ENCODE results near the gene NDUFB11.

NDUFB11 gene

DNA sequence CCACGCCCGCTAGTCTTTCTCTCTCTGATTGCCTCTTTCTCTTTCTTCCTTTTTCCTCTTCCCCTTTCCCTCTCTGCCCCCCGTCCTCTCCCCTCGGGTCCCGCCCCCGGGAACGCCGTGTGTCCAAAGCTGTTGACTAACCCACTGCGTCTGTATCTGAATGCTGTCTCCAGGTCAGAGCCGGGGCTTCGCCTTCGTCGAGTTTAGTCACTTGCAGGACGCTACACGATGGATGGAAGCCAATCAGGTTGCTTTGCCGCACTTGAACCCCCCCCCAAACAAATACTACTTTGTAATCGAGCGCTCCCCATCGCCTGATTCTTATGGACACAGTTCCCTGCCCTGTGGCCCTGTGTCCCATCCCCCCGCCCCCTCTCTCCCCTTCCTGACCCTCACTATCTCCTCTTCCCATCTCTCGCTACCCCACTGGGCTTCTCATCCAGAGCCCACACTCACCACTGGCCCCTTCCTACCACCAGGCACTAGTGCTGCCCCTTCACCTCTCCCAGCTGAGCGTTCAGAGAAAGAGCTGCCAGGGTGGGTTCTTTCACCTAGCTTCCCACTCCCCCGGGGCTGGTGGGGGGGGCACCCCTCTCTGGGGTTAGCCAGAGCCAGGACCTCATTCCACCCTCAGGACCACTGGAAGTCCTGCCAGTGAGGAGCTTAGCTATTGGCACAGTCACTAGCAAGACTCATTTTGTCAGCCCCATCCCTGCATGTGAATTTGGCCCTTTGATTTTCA is 30.5 kb upstream of the NDUFB11 start:
- no peak for DNase-seq (ENCODE audit: low read depth)

DNA sequence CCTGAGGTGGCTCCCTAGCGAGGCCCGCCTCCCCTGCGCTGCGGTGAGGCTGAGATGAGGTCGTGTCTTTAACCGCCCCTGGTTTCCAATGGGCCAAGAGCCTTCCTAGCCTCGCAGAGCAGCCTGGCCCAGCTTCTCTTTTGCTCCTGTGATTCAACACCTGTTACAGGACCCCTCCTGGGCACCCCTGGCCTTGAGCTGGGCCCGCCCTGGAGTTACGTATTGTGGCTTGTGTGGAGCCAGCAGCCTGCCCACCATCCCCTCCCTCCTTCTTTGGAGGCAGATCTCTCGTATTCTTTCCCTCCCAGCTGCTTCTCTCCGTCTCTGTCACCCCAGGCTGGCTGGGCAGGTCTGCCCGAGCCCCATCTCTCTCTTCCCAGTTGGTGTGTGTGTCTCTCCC is 29.9 kb upstream of the NDUFB11 start:
- no peak for DNase-seq (ENCODE audit: low read depth)

DNA sequence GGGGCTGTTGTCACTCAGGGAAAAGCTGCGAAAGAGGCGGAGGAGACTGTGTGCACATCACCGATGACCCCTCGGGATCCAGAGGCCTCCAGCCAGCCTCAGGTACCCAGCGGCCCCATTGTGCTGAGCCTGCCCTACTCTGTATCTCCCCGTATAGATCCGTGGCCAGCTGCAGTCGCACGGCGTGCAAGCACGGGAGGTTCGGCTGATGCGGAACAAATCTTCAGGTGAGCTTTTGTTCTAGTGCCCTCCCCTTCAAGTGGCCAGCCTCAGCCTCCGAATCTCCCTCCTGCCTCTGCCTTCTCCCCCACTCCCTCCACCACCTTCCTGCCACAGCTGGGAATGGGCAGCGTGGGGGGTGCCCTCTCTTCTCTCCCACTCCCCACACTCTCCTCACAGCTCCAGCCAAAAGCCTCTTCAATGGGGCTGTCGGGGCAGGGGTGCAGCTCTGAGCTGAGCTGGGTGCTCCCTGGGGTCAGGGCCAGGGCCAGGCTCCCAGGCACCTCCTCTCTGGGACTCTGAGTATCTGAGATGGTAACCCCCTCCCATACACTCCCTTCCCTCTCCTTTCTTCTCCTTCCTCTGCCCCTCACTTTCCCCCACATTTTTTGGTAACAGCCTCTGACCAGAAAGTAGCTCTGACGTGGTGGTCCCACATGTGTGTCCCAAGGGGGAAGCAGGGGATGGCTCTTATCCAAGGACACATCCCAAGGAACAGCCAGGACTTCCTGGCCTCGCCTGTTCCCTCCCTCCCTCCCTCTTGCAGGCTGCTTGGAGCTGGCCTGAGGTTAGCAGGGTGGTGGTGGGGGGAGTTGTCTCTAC is 28.7 kb upstream of the NDUFB11 start:
- no peak for DNase-seq (ENCODE audit: low read depth)

DNA sequence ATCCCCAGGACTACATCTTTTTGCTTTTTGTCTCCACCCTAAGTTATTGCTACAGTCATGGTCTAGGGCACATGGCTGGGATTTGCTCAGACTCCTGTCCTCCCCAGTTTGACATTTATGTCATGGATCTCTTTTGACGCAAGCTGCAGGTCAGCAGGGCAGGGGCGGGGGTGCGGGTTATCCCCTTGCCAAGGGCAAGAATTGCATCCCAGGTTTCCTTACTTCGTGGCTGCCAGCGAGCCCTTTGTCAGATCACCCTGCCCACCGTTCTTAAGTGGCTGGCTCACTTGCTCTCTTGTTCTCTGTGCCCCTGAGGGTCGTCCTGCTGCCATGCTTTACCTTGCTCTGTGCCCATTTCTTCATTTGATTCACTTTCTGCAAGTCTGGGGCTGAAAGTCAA is 28.0 kb upstream of the NDUFB11 start:
- DNase-seq (ENCODE audit: low read depth): no peak

DNA sequence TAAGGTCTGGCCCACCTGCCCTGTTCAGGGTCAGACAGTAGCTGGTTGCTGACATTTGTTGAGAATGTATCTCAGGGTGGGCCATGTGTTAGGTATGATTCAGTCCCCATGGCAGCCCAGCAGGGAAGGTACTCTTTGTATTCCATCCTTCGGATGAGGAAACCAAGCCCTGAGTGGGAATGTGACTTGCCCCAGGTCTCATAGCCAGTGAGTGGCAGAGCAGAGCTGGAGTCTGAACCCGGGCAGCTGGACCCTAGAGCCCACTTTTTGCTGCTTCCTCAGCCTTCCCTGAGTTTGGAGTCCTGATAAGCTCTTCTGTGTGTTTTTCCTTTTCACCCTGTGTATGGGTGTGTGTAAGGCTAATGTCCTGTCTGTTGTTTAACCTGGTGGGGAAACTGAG is 27.5 kb upstream of the NDUFB11 start:
- DNase-seq (ENCODE audit: low read depth): no peak

DNA sequence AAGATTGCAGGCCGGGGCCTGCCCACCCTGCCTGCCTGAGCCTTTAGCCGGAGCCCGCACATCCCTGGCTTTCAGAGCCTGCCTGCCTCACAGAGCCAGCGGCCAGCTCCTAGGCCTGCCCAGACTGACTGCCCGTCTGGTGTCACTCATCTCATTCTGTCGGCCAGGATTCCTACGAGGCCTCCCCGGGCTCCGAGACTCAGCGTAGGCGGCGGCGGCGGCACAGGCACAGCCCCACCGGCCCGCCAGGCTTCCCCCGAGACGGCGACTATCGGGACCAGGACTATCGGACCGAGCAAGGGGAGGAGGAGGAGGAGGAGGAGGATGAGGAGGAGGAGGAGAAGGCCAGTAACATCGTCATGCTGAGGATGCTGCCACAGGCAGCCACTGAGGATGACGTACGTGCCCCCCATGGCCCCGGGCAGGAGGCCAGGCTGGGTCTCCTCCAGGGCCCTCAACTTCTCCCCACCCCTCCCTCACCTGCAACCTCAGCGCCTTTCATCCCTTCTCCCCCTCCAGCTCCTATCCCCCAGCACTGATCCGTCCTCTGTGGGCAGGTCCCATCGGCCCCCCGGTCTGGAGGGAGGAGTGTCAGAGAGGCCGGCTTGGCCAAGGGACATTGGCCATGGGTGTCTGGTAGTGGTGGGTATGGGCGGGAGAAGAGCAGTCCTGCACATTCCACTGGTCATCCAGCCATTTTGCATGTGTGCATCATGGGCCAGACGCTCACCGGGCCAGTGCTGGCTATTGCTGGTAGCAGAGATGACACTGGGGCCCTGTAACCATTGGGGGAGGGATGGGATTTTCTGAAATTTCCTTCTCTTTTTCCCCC is 26.6 kb upstream of the NDUFB11 start:
- DNase-seq (ENCODE audit: low read depth): no peak

DNA sequence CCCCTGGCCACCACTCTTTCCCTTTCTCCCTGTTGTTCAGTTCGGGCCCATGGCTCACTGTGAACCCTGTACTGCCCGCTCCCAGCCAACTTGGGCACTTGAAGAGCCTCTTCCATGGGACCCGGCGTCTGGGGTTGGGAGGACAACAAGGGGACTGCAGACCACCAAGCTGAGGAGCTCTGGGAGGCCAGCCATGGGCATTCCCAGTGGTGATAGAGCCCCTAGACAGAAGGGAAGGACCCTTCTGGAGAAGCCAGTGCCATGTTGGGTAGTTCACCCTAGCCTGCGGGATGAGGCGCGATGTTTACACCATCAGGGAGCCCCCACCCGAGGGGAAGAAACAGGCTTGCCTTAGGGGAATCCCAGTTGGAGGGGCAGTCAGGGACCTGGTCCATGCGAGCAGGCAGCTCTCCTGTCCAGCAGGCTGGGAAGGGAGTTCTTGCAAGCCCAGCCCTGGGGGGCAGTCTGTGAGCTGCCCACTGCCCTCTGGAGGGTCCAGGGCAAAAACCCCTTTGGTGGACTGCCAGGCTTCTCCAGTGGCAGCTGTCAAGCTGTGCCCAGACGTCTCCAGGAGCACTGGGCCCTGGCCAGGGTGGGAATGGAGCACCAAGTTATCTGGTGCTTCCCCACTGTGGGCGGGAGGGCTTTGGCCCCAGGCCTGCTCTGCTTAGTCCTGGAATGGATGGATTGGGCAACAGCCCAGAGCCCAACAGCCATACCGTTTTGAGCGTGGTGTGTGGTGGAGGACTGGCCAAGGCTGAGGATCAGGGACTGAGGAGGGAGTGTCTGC is 25.4 kb upstream of the NDUFB11 start:
- no peak for DNase-seq (ENCODE audit: low read depth)

DNA sequence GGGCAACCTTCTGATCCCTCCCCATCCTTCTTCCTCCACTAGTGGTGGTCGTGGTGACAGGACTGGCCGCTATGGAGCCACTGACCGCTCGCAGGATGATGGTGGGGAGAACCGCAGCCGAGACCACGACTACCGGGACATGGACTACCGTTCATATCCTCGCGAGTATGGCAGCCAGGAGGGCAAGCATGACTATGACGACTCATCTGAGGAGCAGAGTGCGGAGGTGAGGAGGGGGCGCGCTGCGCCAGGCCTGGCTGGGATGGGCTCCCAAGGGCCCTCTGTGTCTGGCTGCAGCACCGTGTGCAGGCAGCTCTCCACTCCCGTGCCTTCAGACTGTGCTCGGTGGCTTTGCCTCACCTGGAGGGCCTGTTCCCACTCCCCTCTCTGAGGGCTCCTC is 24.8 kb upstream of the NDUFB11 start:
- DNase-seq (ENCODE audit: low read depth): no peak

DNA sequence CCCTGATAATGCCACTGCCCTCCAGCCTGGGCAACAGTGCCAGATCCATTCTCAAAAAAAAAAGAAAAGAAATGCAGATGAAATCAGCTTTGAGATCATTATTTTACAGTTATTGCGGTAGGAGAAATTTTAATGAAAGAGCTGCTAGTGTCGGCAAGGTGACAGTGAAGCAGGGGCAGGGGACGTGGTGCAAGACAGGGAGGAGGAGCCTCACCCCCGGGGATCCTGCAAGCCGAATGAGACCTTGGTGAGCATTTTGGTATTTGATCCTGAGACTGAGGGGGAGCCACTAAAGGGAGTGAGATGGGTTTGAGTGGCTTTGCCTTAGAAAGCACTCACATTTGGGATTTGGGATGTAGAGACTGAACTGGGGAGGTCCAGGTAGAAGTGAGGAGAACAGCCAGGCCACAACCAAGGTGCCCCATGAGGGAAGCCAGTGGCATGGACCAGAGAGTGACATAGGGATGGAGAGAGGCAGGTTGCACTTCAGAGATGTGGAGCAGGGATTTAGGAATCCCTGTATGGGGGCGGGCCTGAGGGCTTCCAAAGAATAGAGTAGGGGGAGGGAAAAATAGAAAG is 24.1 kb upstream of the NDUFB11 start:
- DNase-seq (ENCODE audit: low read depth): no peak

DNA sequence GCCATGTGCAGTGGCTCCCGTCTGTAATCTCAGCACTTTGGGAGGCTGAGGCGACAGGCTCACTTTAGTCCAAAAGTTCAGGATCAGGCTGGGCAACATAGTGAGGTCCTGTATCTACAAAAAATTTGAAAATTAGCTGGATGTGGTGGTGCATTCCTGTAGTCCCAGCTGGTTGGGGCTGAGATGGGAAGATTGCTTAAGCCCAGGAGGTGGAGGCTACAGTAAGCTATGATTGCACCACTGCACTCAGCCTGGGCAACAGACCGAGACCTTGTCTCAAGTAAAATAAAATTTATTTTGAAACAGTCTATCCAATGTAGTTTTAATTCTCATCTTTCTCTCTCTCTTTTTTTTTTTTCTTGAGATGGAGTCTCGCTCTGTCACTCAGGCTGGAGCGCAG is 21.6 kb upstream of the NDUFB11 start:
- DNase-seq (ENCODE audit: low read depth): no peak

DNA sequence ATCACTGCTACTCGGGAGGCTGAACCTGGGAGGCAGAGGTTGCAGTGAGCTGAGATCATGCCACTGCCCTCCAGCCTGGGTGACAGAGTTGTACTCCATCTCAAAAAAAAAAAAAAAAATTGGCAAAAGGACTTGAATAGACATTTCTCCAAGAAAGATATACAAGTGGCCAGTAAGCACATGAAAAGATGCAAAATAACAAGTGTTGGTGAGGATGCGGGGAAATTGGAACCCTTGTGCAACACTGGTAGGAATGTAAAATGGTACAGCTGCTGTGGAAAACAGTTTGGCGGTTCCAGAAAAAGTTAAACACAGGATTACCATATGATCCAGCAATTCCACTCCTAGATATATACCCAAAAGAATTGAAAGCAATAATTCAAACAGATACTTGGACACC is 19.9 kb upstream of the NDUFB11 start:
- no peak for DNase-seq (ENCODE audit: low read depth)

DNA sequence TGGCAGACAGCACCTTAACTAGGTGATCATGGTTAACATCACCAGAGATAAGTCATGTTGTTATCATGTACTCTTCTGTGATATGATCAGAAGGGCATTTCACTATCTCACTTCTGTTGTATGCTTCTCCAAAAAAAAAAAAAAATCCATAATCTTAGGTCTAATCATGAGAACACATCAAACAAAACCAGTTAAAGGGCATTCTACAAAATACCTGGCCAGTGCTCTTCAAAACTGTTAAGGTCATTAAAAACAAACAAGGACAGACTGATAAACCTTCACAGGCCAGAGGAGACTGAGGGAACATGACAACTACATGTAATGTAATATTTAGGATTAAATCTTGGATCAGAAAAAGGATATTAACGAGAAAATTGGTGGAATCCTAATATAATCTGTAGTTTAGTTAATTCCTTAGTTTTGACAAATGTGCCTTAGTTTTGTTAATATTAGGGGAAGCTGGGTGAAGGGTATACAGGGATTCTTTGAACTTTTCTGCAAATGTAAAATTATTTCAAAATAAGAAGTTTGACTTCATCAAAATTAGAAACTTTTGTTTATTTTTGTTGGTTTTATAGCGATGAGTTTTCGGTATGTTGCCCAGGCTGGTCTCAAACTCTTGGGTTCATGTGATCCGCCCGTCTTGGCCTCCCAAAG is 18.6 kb upstream of the NDUFB11 start:
- DNase-seq (ENCODE audit: low read depth): no peak

DNA sequence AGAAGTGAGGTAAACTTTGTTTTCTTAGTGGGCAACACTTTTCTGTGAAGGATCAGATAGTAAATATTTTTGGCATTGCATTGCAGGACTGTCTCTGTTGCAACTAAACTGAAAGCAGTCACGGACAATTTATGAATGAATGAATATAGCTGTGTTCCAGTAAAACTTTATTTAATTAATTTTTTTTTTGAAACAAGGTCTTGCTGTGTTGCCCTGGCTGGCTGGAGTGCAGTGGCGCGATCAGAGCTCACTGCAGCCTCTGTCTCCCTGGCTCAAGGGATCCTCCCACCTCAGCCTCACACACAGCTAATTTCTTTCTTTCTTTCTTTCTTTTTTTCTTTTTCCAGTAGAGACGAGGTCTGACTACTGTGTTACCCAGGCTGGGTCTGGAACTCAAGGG is 16.3 kb upstream of the NDUFB11 start:
- no peak for DNase-seq (ENCODE audit: low read depth)

DNA sequence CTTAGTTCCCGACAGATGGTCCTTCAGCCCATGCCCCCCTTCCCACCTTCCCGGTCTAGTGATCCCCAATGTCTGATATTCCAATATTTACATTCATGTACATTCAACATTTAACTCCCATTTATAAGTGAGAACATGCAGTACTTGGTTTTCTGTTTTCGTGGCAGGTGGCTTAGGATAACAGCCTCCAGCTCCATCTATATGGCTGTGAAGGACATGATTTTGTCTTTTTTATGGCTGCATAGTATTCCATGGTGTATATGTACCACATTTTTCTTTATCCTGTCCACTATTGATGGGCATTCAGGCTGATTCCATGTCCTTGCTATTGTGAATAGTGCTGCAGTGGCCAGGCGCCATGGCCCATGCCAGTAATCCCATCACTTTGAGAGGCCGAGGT is 14.3 kb upstream of the NDUFB11 start:
- DNase-seq (ENCODE audit: low read depth): no peak

DNA sequence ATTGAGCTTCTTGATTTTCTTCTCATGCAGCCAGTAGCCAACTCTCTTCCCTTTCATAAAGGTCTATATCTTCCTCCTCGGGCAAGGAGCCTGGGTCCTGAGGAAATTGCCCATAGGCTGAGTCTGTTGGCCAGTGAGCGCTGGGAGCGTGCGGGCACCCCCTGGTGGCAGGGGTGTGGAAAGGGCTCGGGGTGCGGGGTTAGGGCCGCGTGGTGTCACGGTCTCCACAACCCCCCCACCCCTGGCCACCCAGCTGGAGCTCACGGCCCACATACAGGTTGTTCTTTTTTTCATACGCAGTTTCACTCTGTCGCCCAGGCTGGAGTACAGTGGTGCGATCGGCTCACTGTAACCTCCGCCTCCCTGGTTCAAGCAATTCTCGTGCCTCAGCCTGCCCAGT is 13.6 kb upstream of the NDUFB11 start:
- DNase-seq (ENCODE audit: low read depth): no peak

DNA sequence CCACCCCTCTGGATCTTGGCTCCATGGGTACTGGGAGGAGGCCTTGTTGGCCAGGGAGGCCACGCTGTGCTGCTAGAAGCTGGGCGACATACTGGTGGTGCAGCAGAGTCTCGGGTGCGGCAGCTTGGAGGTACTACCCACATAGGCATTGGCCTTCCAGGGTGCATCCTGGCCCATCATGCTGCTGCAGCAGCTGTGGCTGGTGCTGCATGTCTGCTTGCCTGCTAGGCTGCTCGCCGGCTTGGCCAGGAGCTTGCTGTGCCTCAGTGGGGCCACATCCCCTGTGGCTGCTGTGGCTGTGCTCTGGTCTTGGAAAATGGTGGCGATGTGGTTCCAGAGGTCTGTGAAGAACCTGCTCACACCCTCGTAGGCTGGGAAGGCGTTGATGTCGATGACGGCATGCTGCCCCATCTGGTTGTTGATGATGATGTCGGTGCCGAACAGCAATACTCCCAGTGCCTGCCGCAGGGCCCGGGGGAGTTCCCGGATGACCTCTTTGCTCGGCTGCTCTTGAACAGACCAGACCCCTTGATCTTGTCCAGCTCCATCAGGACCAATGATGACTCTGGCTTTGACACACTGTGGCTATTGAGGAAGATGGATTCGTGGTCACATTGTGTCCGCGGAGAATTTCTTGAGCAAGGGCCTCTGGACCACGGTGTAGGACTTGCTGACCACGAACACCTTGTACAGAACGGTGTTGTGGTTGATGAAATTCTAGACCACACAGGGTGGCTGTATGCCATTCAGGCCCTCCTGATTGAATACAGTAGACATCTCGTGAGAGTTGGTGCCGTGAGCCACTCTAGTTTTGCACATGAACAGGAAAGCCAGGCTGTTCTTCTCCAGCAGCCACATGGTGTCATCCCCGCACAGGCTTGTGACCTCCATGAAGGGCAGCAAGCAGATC is 12.4 kb upstream of the NDUFB11 start:
- DNase-seq (ENCODE audit: low read depth): peak; percentile 17

DNA sequence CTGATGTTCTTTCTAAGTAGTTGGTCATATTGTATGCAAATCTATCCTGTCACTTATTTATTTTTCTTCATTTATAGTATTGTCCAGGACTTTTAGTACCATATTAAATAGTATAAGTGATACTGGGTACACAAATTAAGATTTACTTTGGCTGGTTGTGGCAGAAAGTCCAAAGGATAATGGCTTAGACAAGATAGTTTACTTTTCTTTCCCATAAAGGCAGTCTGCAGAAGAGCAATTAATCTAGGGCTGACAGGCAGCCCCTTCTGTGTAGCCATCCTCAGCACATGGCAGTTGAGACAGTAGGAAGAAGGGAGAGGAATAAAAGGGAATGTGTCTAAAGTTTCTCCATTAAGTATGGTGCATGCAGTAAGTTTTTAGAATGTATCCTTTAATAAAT is 6.9 kb upstream of the NDUFB11 start:
- no peak for DNase-seq (ENCODE audit: low read depth)

DNA sequence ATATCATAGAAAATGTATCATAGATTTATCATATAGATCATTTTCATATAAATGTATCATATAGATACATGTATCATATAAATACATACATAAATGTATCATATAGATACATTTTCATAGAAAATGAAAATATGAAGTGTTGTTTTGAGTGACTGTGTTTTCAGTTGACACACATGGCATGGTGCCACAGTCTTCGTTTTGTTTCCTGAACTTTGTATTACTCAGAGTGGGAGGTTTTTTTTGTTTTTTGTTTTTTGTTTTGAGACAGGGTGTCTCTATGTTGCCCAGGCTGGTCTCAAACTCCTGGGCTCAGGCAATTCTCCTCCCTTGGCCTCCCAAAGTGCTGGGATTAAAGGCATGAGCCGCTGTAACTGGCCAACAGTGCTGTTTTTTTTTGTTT is 4.4 kb upstream of the NDUFB11 start:
- DNase-seq (ENCODE audit: low read depth): no peak

DNA sequence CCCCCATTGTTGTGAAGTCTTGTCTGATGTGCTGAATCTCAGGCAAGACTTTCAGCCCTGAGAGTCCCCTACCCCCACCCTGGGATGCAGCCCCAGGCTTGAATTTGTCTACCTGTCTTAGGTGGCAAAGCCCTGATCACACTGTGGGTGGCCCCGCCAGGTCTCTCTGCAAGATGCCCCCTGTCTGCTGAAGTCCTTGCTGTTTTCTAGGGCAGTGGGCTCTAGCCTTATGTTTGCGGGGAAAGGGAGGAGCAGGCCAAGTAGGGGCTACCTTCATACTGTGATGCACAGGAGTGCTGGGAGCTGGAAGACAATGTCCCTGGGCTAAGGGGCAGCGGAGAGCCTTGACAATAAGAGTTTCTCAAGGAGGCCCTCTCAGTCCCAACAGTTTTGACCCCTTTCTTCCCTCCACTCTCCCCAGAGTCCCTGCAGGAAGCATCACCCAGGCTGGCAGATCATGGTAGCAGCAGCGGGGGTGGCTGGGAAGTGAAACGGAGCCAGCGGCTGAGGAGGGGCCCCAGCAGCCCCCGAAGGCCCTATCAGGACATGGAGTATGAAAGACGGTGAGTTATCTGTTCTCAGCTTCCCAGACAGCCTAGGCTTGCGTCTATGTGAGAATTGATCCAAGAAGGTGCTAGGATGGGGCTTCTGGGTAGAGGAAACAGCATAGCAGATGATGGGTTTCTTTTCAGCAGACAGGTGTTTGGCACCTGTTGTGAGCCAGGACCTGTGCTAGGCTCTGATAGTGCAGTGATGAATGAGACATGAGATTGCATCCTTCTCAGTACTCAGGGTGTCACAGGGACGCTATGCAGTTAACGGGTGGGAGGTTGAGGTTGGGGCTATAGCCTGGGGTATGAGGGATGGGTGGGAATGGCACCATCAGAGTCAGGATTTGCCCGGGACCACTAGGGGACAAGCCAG is 2.7 kb upstream of the NDUFB11 start:
- DNase-seq (ENCODE audit: low read depth): no peak
